SK-N-SH (cell line): Measurements from ENCODE around the gene KSR2. TPM values are rescaled to one million over a fixed set of nuclear protein-coding genes. Genes with fewer than 3 reads are reported as not detected.

Experiments
- CTCF ChIA-PET: fragments of 300-600, 350-600 bp; formaldehyde crosslinking; extraction: SDS; loops from one replicate; lab custom pipeline; 2021; lab: Yijun Ruan, JAX
- POLR2A ChIA-PET: fragments of 350-600 bp; sonication (Branson Sonifier 250); formaldehyde crosslinking; extraction: SDS; loops from one replicate; lab custom pipeline; 2020; ENCODE audit warnings: antibody characterized with exemption, inconsistent platforms; lab: Yijun Ruan, JAX
- DNase-seq: peaks from one replicate; pipeline ENCODE4 v3.0.0; 2012
- H2AFZ ChIP-seq: fragments of 200-600 bp; sonication (generic); 2 replicates; pipeline ENCODE4 v1.8.1; 2016; ENCODE audit warnings: antibody characterized with exemption, mild to moderate bottlenecking, low read depth
- H3F3A ChIP-seq: fragments of 200-600 bp; sonication (generic); replicated peaks from 2 replicates; pipeline ENCODE3; 2016; ENCODE audit warnings: antibody characterized with exemption, mild to moderate bottlenecking; ENCODE audit not compliant: insufficient read depth
- H3K27ac ChIP-seq, 2 experiments: fragments of 200-500 bp in 1 of 2; fragments of 200-600 bp in 1 of 2; sonication (Bioruptor generic) in 1 of 2; sonication (generic), shearing (Covaris generic) in 1 of 2; 2 replicates each; pipeline versions ENCODE4 v1.5.1 to v1.6.1; 2014 to 2016; ENCODE audit warnings: low read depth in 2 of 2, inconsistent platforms in 1 of 2, low read length in 1 of 2, mild to moderate bottlenecking in 1 of 2, mixed read lengths in 1 of 2
- H3K27me3 ChIP-seq: fragments of 200-600 bp; sonication (generic), shearing (Covaris generic); 2 replicates; pipeline ENCODE4 v1.6.1; 2016; ENCODE audit warnings: mixed run types; ENCODE audit not compliant: insufficient read depth
- H3K36me3 ChIP-seq, 2 experiments: fragments of 200-500 bp in 1 of 2; fragments of 200-600 bp in 1 of 2; sonication (Bioruptor generic) in 1 of 2; sonication (generic) in 1 of 2; replicated peaks in 1 of 2; 2 replicates each; pipeline versions ENCODE3 to v1.5.1; 2014 to 2016; ENCODE audit warnings: low read length in 1 of 2, mild to moderate bottlenecking in 1 of 2; ENCODE audit not compliant: insufficient read depth in 2 of 2, control insufficient read depth in 1 of 2
- H3K4me1 ChIP-seq, 2 experiments: fragments of 200-500 bp in 1 of 2; fragments of 200-600 bp in 1 of 2; sonication (Bioruptor generic) in 1 of 2; sonication (generic), shearing (Covaris generic) in 1 of 2; 2 replicates each; pipeline versions ENCODE4 v1.5.1 to v1.6.1; 2014 to 2016; ENCODE audit warnings: low read depth in 1 of 2, low read length in 1 of 2, mixed run types in 1 of 2; ENCODE audit not compliant: insufficient read depth in 2 of 2, control insufficient read depth in 1 of 2
- H3K4me2 ChIP-seq: fragments of 200-600 bp; sonication (generic), shearing (Covaris generic); 2 replicates; pipeline ENCODE4 v1.6.1; 2017; ENCODE audit warnings: mixed run types
- H3K4me3 ChIP-seq, 2 experiments: fragments of 200-500 bp in 1 of 2; fragments of 200-600 bp in 1 of 2; sonication (Bioruptor generic) in 1 of 2; sonication (generic), shearing (Covaris generic) in 1 of 2; 2 replicates each; pipeline versions ENCODE4 v1.5.1 to v1.8.1; 2014 to 2016; ENCODE audit warnings: low read depth in 2 of 2, inconsistent platforms in 1 of 2, low read length in 1 of 2, mild to moderate bottlenecking in 1 of 2, mixed read lengths in 1 of 2, moderate library complexity in 1 of 2
- H3K79me2 ChIP-seq: fragments of 200-600 bp; sonication (generic); 2 replicates; pipeline ENCODE4 v1.8.1; 2017; ENCODE audit warnings: mild to moderate bottlenecking; ENCODE audit not compliant: insufficient read depth
- H3K9ac ChIP-seq: fragments of 200-600 bp; sonication (generic); 2 replicates; pipeline ENCODE4 v1.6.1; 2017; ENCODE audit warnings: mixed run types
- H3K9me2 ChIP-seq: fragments of 200-600 bp; sonication (generic); 2 replicates; pipeline ENCODE4 v1.6.1; 2017; ENCODE audit warnings: mixed run types
- H3K9me3 ChIP-seq: fragments of 200-600 bp; sonication (generic); 2 replicates; pipeline ENCODE4 v1.6.1; 2017; ENCODE audit warnings: mixed run types, mild to moderate bottlenecking, moderate library complexity
- H4K20me1 ChIP-seq: fragments of 200-600 bp; sonication (generic); 2 replicates; pipeline ENCODE4 v1.6.1; 2017; ENCODE audit warnings: mild to moderate bottlenecking, mixed run types; ENCODE audit not compliant: insufficient read depth
- EP300 ChIP-seq, 2 experiments: IDR thresholded peaks; 2 replicates each; pipeline versions ENCODE4 v1.4.0 to v1.6.1; 2012; ENCODE audit warnings: borderline replicate concordance in 1 of 2, low read depth in 1 of 2, low read length in 1 of 2
- FOSL2 ChIP-seq: IDR thresholded peaks from 2 replicates; pipeline ENCODE4 v1.4.0; 2012; ENCODE audit warnings: low read depth, mild to moderate bottlenecking, moderate library complexity, borderline replicate concordance
- GATA2 ChIP-seq: sonication (generic); formaldehyde crosslinking; IDR thresholded peaks from 2 replicates; pipeline ENCODE4 v1.5.0; 2020; ENCODE audit warnings: mild to moderate bottlenecking, missing genetic modification reagents
- JUND ChIP-seq: IDR thresholded peaks from 2 replicates; pipeline ENCODE4 v1.4.0; 2012
- MEF2A ChIP-seq: IDR thresholded peaks from 2 replicates; pipeline ENCODE4 v1.4.0; 2012; ENCODE audit warnings: low read depth, borderline replicate concordance
- MXI1 ChIP-seq: IDR thresholded peaks from 2 replicates; pipeline ENCODE4 v1.6.1; 2012; ENCODE audit warnings: mild to moderate bottlenecking, low read depth, low read length, improper control_type of control experiment
- NFIC ChIP-seq: IDR thresholded peaks from 2 replicates; pipeline ENCODE4 v1.4.0; 2012; ENCODE audit warnings: borderline replicate concordance
- NRF1 ChIP-seq: IDR thresholded peaks from 2 replicates; pipeline ENCODE4 v1.6.1; 2012; ENCODE audit warnings: low read depth, mild to moderate bottlenecking, low read length
- PBX3 ChIP-seq: IDR thresholded peaks from 2 replicates; pipeline ENCODE4; 2012
- POLR2AphosphoS5 ChIP-seq: IDR thresholded peaks from 2 replicates; pipeline ENCODE4 v1.6.1; 2012; ENCODE audit warnings: low read depth, low read length
- RAD21 ChIP-seq: IDR thresholded peaks from 2 replicates; pipeline ENCODE4 v1.6.1; 2012; ENCODE audit warnings: mild to moderate bottlenecking, low read length
- RCOR1 ChIP-seq: fragments of 150-350 bp; IDR thresholded peaks from 2 replicates; pipeline ENCODE4 v1.6.1; 2017; ENCODE audit warnings: antibody characterized with exemption, low read length
- REST ChIP-seq: IDR thresholded peaks from 2 replicates; pipeline ENCODE4 v1.6.1; 2012; ENCODE audit warnings: mild to moderate bottlenecking, low read depth, low read length, moderate library complexity
- RXRA ChIP-seq: IDR thresholded peaks from 2 replicates; pipeline ENCODE4 v1.4.0; 2012; ENCODE audit warnings: low read depth, mild to moderate bottlenecking, borderline replicate concordance
- SIN3A ChIP-seq: IDR thresholded peaks from 2 replicates; pipeline ENCODE4 v1.6.1; 2012; ENCODE audit warnings: low read depth, mild to moderate bottlenecking, low read length, moderate library complexity, borderline replicate concordance
- YY1 ChIP-seq: IDR thresholded peaks from 2 replicates; pipeline ENCODE4 v1.4.0; 2012; ENCODE audit warnings: low read depth, mild to moderate bottlenecking
- WGBS: methylation state at CpG from one replicate; pipeline ENCODE4 v1.1.6; 2017; ENCODE audit warnings: low lambda C conversion rate; 5-methylcytosine and 5-hydroxymethylcytosine counted together
- polyA plus RNA-seq, 3 experiments: library from polyadenylated mRNA; depleted of rRNA; stranded (reverse); fragments of >200 nt; gene quantifications; 2 replicates each; pipeline ENCODE4 v1.2.3, GENCODE V29; 2012
- TF ChIP-seq, protein P1 (sequence below): IDR thresholded peaks from 2 replicates; pipeline ENCODE4 v1.4.0; 2012; ENCODE audit warnings: low read depth, borderline replicate concordance
- TF ChIP-seq, protein P2 (sequence below): IDR thresholded peaks from 2 replicates; pipeline ENCODE4 v1.4.0; 2012; ENCODE audit warnings: low read depth

The KSR2 gene
- polyA plus RNA-seq, 1 of the 3 experiments (the other 2 are of a cell fraction), result 0.12 TPM

- TF ChIP-seq, protein P1, sequence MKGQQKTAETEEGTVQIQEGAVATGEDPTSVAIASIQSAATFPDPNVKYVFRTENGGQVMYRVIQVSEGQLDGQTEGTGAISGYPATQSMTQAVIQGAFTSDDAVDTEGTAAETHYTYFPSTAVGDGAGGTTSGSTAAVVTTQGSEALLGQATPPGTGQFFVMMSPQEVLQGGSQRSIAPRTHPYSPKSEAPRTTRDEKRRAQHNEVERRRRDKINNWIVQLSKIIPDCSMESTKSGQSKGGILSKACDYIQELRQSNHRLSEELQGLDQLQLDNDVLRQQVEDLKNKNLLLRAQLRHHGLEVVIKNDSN, result no peak
- TF ChIP-seq FOSL2 (no peak), RCOR1 (no peak), REST (no peak), YY1 (no peak), EP300 (IDR thresholded peaks at IDR 0.05; ENCODE audit: borderline replicate concordance in 1 of 2, low read depth in 1 of 2, low read length in 1 of 2) (no peak), SIN3A (no peak), NRF1 (no peak), POLR2AphosphoS5 (no peak), MXI1 (no peak), PBX3 (no peak), RAD21 (no peak), MEF2A (no peak), NFIC (no peak), RXRA (no peak), JUND (no peak), GATA2 (no peak)
- TF ChIP-seq, protein P2, sequence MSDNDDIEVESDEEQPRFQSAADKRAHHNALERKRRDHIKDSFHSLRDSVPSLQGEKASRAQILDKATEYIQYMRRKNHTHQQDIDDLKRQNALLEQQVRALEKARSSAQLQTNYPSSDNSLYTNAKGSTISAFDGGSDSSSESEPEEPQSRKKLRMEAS, result no peak
- Histone ChIP-seq H3K9ac (no peak overlapping the region), H4K20me1 (no peaks in the 10 kb centered on the region), H3K4me2 (no peak overlapping the region), H2AFZ (no peak overlapping the region), H3K27me3 (no peaks in the 10 kb centered on the region), H3K9me3 (no peaks in the 10 kb centered on the region), H3K27ac (no peak overlapping the region), H3F3A (no peaks in the 10 kb centered on the region), H3K4me3 (no peak overlapping the region), H3K79me2 (no peaks in the 10 kb centered on the region), H3K4me1 (peaks cover 0 to 11% of the 10 kb centered on the region in 2 experiments; a peak in 1 of 4 replicates), H3K36me3 (no peaks in the 10 kb centered on the region), H3K9me2 (no peaks in the 10 kb centered on the region)
- no peak for DNase-seq
- ChIA-PET CTCF (interaction anchor here (0.6 to 2.7 kb wide), 5 partner anchors 20 to 250 kb away, joined by 3 to 9 read pairs (median 4); no protein-coding TSS in a partner anchor), POLR2A (no interaction called here)
- WGBS, result 31% methylated on average over 5 of the region's 5 CpGs
These were observed 361.8 kb downstream of the KSR2 start for GRCh38 chr12:117606945-117607344.
